ENCODE data around the gene TRERF1.

Gene TRERF1

GRCh38 chr6:42363926-42364849, 87.5 kb downstream of the TRERF1 start:
- no peak for DNase-seq

DNA sequence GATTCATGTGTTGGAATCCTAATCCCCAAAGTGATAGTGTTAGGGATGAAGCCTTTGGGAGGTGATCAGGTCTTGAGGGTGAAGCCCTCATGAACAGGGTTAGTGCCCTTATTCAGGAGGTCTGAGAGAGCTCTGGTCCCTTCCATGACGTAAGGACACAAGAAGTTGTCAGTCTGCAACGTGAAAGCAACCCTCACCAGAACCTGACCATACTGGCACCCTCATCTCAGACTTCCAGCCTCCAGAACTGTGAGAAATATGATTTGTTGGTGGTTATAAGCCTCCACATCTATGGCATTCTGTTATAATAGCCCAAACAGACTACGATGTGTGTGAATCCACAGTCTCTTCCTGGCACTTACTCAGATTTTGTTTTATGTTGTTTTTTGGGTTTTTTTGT, 90.7 kb downstream of the TRERF1 start:
- no peak for DNase-seq

DNA sequence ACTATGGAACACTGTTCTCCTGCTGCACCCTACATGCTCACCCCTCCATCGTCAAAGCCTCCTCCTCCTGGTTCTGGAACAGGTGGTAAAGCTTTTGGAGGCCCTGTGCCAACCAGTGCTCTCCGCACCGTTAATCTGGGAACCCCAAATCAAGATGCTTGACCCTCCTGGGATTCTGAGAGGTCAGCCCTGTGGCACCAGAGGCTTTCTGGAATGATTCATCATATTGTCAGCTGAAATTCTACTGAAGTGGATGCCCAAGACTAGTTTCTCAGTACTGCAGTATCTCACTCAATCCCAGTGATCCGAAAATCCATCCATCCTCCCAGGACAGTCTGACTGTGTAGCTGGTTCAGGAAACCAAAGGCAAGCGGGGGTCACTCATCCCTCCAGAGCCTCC, 92.7 kb downstream of the TRERF1 start:
- peak; percentile 45 for DNase-seq

- DNase-seq, result no peak
Measured at GRCh38 chr6:42355416-42355815, 96.3 kb downstream of the TRERF1 start.

DNA sequence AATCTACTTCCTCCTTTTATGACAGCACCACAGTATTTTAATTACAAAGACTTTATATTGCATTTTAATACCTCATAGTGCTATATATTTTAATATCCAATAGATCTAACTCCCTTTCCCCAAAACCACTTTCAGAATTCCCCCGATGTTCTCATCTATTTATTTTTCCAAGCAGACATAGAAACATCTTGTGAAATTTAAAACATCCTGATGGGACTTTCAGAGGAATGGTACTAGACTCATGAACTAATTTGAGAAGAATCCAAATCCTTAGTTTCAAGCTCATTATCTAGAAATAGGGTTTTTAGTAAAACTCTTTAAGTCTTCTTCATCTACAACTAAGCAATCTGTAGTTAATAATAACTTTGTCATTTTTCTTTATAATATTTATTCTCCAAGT, 97.0 kb downstream of the TRERF1 start:
- peak; percentile 31 for DNase-seq

- peak; percentile 86 for DNase-seq
Measured at GRCh38 chr6:42352856-42353564, 98.7 kb downstream of the TRERF1 start.

GRCh38 chr6:42350911-42351310, 100.8 kb downstream of the TRERF1 start:
- peak; percentile 16 for DNase-seq

- DNase-seq, result peak; percentile 86
Measured at GRCh38 chr6:42349753-42350511, 101.8 kb downstream of the TRERF1 start.

GRCh38 chr6:42347456-42347855, 104.3 kb downstream of the TRERF1 start:
- no peak for DNase-seq

DNA sequence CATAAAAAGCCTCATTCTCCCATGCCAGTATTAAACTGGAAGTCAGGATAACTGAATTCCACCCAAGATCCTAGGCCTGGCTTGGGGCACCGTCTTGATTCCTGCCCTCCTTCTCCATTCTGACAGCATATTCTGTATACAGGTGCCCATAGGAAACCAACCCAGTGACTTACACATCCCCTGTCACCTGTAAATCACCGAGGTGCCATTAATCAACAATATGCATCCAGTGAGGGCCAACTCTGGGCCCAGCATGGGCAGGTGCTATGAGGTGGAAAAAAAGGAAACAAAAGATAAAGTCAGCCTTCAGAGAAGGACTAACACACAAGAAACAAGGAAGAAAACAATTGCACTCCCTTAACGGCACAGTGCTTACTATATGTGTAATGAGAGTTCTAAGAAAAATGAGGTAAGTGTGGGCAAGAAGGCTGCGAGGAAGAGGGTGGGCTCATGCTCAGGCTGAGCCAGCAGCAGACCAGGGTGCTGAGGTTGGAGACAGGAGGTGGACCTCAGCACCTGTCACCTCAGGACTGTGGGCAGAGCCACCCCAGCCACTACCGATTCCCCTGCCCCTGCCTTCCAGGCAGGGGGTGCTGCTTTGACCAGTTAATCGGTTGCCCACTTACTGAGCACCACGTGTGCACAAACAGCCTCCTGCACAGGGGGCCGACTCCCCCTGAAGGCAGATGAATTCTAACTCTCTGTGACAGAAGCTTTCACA, 105.9 kb downstream of the TRERF1 start:
- DNase-seq, result no peak

DNA sequence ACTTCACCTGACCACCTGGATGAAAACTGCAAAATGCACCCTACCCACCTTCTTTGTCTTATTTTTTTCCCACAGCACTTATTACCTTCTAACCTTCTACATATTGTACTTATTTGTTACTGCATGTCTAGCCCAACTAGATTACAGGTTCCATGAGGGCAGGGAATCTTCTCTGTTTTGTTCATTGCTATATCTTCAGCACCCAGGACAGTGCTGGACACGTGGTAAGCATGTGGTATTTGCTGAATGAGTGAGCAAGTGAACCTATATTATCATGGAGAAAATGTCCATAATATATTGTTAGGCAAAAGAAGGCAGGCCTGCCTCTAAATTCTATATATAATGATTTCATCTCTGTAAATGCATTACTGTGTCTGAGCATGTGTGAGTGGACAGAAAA, 107.0 kb downstream of the TRERF1 start:
- DNase-seq, result no peak

- DNase-seq, result no peak
Measured at GRCh38 chr6:42341771-42342553, 109.8 kb downstream of the TRERF1 start.

- no peak for DNase-seq
Measured at GRCh38 chr6:42341221-42341620, 110.5 kb downstream of the TRERF1 start.

- no peak for DNase-seq
Measured at GRCh38 chr6:42340511-42340910, 111.2 kb downstream of the TRERF1 start.

- peak; percentile 29 for DNase-seq
Measured at GRCh38 chr6:42339991-42340401, 111.7 kb downstream of the TRERF1 start.

DNA sequence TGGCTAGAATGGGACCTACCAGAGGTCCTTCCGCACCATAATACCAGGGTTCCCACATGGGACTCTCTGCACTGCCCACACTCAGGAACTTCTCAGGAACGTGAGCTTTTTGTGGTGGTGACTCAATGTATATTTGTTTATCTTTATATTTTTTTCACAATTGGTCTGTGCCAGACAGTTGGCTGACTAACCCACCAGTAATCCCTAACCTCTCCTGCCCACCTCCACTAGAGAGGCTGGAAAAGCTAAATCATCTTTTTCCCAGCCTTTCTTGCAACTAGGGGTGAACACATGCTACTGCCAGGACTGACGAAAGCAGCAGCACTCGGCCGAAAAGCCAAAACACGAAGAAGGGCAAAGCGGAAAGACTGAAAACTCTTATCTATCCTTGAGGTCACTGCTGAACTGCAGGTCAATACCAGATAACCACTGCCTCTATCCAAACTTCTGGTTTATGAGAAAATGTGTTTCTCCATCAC, 112.9 kb downstream of the TRERF1 start:
- peak; percentile 99 for DNase-seq

DNA sequence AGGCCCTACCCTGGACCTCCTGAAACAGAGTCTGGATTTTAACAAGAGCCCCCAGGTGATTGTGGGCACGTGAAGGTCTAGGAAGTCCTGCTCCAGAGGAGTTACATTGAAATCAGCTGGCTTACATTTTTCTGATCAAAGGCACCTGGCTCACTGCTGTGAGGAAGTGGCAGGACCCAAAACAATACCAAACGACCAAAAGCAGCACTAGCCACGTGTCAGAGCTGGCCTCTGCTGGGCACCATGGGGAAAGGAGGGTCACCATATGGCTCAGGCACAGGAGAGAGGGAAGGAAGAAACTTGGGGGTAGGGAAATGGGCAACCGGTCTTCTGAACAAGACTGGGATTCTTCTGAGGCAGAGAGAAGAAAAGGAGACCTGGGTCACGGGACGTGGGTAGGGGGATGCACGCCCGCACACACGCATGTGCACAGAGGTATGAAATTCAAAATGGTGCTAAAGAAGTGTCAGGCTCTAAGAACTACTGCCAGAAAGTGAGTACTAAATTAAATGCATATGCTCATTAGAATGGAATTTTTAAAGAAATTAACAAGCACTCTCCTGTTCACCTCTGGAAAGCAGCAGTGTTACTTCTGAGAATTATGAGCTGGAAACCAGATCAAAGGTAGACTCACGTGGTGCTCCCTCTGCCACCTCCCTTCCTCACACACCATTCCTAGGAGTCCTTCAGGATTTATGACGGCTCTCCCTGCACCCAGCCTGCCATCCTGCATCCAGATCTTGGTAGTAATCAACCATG, 113.6 kb downstream of the TRERF1 start:
- no peak for DNase-seq

DNA sequence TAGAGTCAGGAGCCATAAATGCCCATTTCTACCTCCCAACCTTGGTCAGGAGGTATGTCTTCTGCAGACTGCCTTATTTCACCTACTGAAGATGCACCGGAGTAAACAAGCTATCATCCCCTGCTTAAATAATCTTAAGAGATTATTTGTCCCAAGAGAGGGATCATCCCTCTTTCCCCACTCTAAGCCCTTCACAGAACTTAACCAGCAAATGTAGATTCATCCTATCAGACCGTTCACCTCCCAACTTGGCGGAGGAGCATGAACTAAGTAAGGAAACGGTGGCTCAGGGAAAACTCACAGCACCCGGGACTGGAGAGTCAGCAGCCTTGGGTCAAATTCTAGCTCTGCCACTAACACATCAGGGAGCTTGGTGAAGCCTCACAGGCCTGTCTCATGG, 115.3 kb downstream of the TRERF1 start:
- no peak for DNase-seq

GRCh38 chr6:42335896-42336295, 115.8 kb downstream of the TRERF1 start:
- DNase-seq, result no peak

- no peak for DNase-seq
Measured at GRCh38 chr6:42334870-42335269, 116.9 kb downstream of the TRERF1 start.

DNA sequence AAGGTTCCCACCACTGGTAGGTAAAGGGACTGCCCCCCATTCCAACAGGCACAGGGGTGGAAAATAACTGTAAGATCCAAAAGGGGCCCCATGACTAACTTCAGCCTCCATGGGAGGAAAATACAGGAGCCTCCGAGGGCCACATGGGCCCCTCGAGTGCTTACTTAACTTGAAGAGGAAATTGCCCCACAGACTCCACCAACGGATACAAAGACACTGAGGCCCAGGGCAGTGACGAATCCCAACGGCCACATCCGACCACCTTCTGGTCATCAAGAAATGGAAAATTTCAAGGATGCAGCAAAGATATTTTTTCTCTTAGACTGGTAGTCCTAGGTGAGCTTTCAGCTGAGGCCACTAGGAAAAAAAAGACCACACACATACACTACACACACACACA, 118.1 kb downstream of the TRERF1 start:
- DNase-seq, result no peak

Data from EL (cell line).